MCF 10A (cell line): ENCODE results near the gene TOR4A. TPM values are rescaled to one million over a fixed set of nuclear protein-coding genes. Genes with fewer than 3 reads are reported as not detected.

Experiments
- BruUV-seq: library from RNA; stranded (reverse); fragments of 400-500 nt; replicated peaks from 2 replicates; lab custom pipeline; 2021; lab: Mats Ljungman, UMichigan
- CTCF ChIA-PET: fragments of 300-600 bp; sonication (Branson Sonifier 250); formaldehyde crosslinking; extraction: SDS; loops from one replicate; lab custom pipeline; 2021; ENCODE audit warnings: antibody characterized with exemption, inconsistent platforms; lab: Yijun Ruan, JAX
- POLR2A ChIA-PET: fragments of 300-600, 350-650 bp; sonication (Branson Sonifier 250); formaldehyde crosslinking; extraction: SDS; loops from one replicate; lab custom pipeline; 2020; ENCODE audit warnings: antibody characterized with exemption, inconsistent platforms; lab: Yijun Ruan, JAX
- DNase-seq: peaks from one replicate; pipeline ENCODE4 v3.0.0-alpha.2; 2018; ENCODE audit not compliant: unreplicated experiment
- H3K27ac Mint-ChIP-seq: one replicate; pipeline ENCODE4 v1.8.0; 2022; ENCODE audit warnings: mild to moderate bottlenecking, low read depth, mixed read lengths; ENCODE audit not compliant: unreplicated experiment
- H3K27me3 Mint-ChIP-seq: one replicate; pipeline ENCODE4 v1.8.0; 2022; ENCODE audit warnings: mixed read lengths; ENCODE audit not compliant: insufficient read depth, unreplicated experiment
- H3K36me3 Mint-ChIP-seq: one replicate; pipeline ENCODE4 v1.8.0; 2022; ENCODE audit warnings: mild to moderate bottlenecking, moderate library complexity, mixed read lengths; ENCODE audit not compliant: insufficient read depth, unreplicated experiment
- H3K4me1 Mint-ChIP-seq: one replicate; pipeline ENCODE4 v1.8.0; 2022; ENCODE audit warnings: mixed read lengths; ENCODE audit not compliant: insufficient read depth, unreplicated experiment
- H3K4me3 Mint-ChIP-seq: one replicate; pipeline ENCODE4 v1.8.0; 2022; ENCODE audit warnings: mild to moderate bottlenecking, moderate library complexity, mixed read lengths; ENCODE audit not compliant: unreplicated experiment
- H3K9me3 Mint-ChIP-seq: one replicate; pipeline ENCODE4 v1.8.0; 2022; ENCODE audit warnings: mixed read lengths; ENCODE audit not compliant: unreplicated experiment
- intact Hi-C: fragments of 100-400 bp; cut with micrococcal nuclease; formaldehyde crosslinking; loops from 2 replicates; pipeline ENCODE4 v1.14.1; 2022
- total RNA-seq: library from RNA; stranded (reverse); gene quantifications from 2 replicates; pipeline ENCODE4 v1.2.3, GENCODE V29; 2022
- TF ChIP-seq, protein P1 (sequence below): fragments of 200-600 bp; IDR thresholded peaks from one replicate; pipeline ENCODE4 v1.8.0; 2022; ENCODE audit warnings: antibody characterized with exemption, mild to moderate bottlenecking; ENCODE audit not compliant: unreplicated experiment

Gene TOR4A
- total RNA-seq, 1 experiment from 2014 or later, result 21.9 TPM

DNA sequence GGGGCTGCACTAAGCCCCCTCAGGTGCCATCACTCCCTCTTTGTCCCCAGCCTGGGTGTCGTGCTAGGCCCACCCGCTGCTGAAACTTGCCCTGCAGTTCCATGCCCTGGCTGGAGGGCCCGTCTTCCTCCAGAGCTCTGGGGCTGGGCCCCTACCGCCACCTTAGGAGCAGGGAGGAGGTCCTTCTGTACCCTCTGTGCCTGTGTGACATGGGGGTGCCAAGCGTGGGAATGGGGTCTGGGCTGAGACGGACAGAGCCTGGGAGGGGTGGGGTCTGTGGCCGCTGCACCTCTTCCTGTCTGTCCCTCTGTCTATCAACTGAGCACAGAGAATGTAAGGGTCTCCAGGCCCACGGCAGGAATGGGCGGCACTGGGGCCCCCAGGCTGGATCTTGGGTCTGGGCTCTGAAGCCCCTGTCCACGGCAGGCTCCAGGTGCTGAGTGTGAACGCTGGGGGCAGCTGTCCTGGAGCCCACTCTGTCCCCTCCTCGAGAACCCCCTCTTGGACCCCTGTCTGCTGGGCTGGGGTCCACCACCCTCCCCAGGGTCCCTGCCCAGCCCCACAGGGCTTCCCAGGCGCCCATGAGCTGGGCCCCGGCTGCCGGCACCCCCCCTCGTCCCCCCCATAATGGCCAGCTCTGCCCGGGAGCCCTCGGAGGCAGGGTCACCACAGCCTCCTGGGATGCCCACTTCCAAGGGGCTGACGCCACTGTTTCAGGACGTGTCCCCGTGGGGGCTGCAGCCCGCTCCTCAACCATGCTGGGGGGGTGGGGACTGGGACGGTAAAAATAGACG is 40.4 kb downstream of the TOR4A start:
- H3K4me3 Mint-ChIP-seq, result no peak overlapping the region
- TF ChIP-seq, protein P1, sequence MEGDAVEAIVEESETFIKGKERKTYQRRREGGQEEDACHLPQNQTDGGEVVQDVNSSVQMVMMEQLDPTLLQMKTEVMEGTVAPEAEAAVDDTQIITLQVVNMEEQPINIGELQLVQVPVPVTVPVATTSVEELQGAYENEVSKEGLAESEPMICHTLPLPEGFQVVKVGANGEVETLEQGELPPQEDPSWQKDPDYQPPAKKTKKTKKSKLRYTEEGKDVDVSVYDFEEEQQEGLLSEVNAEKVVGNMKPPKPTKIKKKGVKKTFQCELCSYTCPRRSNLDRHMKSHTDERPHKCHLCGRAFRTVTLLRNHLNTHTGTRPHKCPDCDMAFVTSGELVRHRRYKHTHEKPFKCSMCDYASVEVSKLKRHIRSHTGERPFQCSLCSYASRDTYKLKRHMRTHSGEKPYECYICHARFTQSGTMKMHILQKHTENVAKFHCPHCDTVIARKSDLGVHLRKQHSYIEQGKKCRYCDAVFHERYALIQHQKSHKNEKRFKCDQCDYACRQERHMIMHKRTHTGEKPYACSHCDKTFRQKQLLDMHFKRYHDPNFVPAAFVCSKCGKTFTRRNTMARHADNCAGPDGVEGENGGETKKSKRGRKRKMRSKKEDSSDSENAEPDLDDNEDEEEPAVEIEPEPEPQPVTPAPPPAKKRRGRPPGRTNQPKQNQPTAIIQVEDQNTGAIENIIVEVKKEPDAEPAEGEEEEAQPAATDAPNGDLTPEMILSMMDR, result no peak
- no peak for DNase-seq
- ChIA-PET POLR2A (no interaction called here), CTCF (interaction anchor here (1.1 kb wide), 1 partner anchor 127 kb away, joined by 5 read pairs; no protein-coding TSS in a partner anchor)
- intact Hi-C loops, result no loop called here
- no peaks in the 10 kb centered on the region for H3K9me3 Mint-ChIP-seq
- no peak overlapping the region for H3K27ac Mint-ChIP-seq
- no peaks in the 10 kb centered on the region for H3K27me3 Mint-ChIP-seq
- BruUV-seq, result no TSS peak
- no peaks in the 10 kb centered on the region for H3K36me3 Mint-ChIP-seq
- H3K4me1 Mint-ChIP-seq, result no peaks in the 10 kb centered on the region

DNA sequence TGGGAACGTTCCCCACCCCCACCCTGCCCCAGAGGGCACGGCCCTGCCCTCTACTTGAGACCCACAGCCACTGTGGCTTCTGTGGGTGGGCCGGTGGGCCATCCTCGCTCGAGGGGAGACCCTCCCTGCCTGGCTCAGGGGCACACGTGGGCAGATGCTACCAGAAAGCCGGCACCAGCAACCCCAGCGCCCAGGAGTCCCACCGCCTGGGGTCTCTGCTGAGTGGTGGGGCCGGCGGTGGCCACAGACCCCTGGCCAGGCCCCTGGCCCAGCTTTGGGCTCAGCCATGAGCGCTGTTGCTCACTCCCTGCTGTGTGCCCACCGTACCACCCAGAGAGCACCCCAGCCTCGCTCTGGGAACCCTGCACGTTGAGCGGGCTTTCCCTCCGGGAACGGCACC is 41.1 kb downstream of the TOR4A start:
- H3K4me1 Mint-ChIP-seq, result no peaks in the 10 kb centered on the region
- TF ChIP-seq, protein P1, result no peak
- H3K9me3 Mint-ChIP-seq, result no peaks in the 10 kb centered on the region
- CTCF ChIA-PET, result interaction anchor here (1.1 kb wide), 1 partner anchor 126 kb away, joined by 5 read pairs; no protein-coding TSS in a partner anchor
- POLR2A ChIA-PET, result no interaction called here
- BruUV-seq, result no TSS peak
- no peaks in the 10 kb centered on the region for H3K36me3 Mint-ChIP-seq
- no peak overlapping the region for H3K4me3 Mint-ChIP-seq
- H3K27ac Mint-ChIP-seq, result no peak overlapping the region
- intact Hi-C loops, result no loop called here
- no peaks in the 10 kb centered on the region for H3K27me3 Mint-ChIP-seq
- DNase-seq, result no peak

- BruUV-seq, result no TSS peak
- Mint-ChIP-seq H3K27ac (no peak overlapping the region), H3K4me3 (no peak overlapping the region), H3K4me1 (no peaks in the 10 kb centered on the region), H3K27me3 (no peaks in the 10 kb centered on the region), H3K9me3 (no peaks in the 10 kb centered on the region), H3K36me3 (no peaks in the 10 kb centered on the region)
- intact Hi-C loops, result no loop called here
- ChIA-PET CTCF (no interaction called here), POLR2A (no interaction called here)
- TF ChIP-seq, protein P1, result no peak
- DNase-seq, result no peak
Observed at GRCh38 chr9:137319011-137319738, 41.6 kb downstream of the TOR4A start.

GRCh38 chr9:137319739-137320551 is 42.4 kb downstream of the TOR4A start:
- Mint-ChIP-seq H3K27ac (no peak overlapping the region), H3K27me3 (no peaks in the 10 kb centered on the region), H3K9me3 (no peaks in the 10 kb centered on the region), H3K4me3 (no peak overlapping the region), H3K36me3 (no peaks in the 10 kb centered on the region), H3K4me1 (no peaks in the 10 kb centered on the region)
- TF ChIP-seq, protein P1, result no peak
- no TSS peak for BruUV-seq
- CTCF ChIA-PET, result interaction anchor here (0.5 to 0.7 kb wide), 3 partner anchors 167 to 399 kb away, joined by 3 read pairs; no protein-coding TSS in a partner anchor
- POLR2A ChIA-PET, result no interaction called here
- no peak for DNase-seq
- intact Hi-C loops, result no loop called here
